T47D (cell line): ENCODE data around the gene MCM3AP.
"Not testable (repeated sequence)": the region's sequence is repeated elsewhere in the genome, so short reads cannot be mapped to it uniquely, and the experiment has no call there.

Experiments used
- DNase-seq, 2 experiments: peaks; one replicate each; pipeline versions ENCODE4 v3.0.0 to v3.0.0-alpha.2; 2011 to 2012; ENCODE audit warnings: low read depth in 1 of 2, low spot score in 1 of 2
- JUND ChIP-seq: IDR thresholded peaks from 2 replicates; pipeline ENCODE4 v1.6.1; 2012; ENCODE audit warnings: low read depth
- in situ Hi-C: cut with HindIII; loops from 2 replicates; pipeline ENCODE4 v1.10.0; 2016; ENCODE audit warnings: low sequenced_read_pairs, low pct_unique_long_range_greater_than_20kb

Gene MCM3AP

DNA sequence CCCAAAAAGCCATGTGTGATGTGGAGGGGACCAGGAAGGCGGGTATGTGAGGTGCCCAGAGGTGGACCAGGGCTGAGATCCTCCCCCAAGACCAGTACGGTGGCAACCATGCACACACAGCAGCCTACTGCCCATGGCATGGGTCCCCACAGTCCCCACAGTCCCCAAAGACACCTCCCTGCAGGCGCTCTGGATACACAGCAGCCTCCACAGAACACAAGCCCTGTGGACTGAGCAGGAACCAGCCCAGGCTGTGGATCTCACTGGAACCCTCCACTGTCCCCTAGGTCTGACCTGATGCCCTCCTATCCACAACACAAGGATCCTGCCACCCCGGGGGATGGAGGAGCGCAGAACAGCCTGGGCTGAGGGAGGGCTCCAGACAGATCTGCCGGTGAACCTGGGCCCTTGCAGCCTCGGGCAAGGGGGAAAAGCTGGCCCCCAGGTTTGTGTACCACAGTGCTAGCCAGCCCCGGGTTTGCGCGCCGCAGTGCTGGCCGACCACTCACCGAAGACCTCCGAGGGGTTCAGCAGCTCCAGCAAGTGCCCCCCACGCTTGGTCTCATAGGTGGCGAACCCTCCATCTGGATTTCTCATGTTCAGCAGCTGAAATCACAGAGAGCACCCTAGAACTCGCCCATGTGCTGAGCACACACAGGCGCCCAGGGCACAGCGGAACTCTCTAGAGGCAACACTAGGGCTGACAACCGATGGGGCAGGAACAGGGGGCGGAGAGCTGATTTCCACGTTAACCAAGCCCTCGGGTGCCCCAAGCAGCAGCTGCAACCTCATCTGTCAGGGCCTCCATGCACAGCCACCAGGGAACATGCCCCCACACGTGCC, 79.0 kb downstream of the MCM3AP start:
- no peak for DNase-seq
- in situ Hi-C loops = no loop called here
- no peak for TF ChIP-seq JUND

- no peak for TF ChIP-seq JUND
- in situ Hi-C loops = no loop called here
- no peak for DNase-seq
Observed at GRCh38 chr21:46205766-46206162, 79.6 kb downstream of the MCM3AP start.

- TF ChIP-seq JUND = no peak
- no peak for DNase-seq
- in situ Hi-C loops = no loop called here
Observed at GRCh38 chr21:46205166-46205565, 80.2 kb downstream of the MCM3AP start.

DNA sequence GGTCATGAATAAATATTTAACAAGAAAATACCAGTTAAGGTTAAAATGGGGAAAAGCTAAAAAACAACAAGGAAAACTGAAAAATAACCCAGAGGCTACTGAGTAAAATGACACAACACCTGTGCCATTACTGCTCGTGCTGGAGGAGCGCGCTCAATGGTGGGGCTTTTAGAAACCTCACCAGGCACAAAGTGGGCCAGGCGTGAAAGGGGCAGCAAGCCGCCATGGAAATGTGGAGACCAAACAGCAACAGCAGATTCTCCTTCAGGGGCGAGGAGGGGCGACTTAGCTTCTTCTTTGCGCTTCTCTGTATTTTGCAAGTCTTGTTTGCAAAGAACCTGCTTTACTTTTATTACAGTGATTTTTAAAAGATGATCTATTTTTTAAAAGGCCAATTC, 82.2 kb downstream of the MCM3AP start:
- in situ Hi-C loops = no loop called here
- no peak for TF ChIP-seq JUND
- DNase-seq = no peak

GRCh38 chr21:46202592-46203202, 82.7 kb downstream of the MCM3AP start:
- in situ Hi-C loops = no loop called here
- no peak for DNase-seq
- no peak for TF ChIP-seq JUND

DNA sequence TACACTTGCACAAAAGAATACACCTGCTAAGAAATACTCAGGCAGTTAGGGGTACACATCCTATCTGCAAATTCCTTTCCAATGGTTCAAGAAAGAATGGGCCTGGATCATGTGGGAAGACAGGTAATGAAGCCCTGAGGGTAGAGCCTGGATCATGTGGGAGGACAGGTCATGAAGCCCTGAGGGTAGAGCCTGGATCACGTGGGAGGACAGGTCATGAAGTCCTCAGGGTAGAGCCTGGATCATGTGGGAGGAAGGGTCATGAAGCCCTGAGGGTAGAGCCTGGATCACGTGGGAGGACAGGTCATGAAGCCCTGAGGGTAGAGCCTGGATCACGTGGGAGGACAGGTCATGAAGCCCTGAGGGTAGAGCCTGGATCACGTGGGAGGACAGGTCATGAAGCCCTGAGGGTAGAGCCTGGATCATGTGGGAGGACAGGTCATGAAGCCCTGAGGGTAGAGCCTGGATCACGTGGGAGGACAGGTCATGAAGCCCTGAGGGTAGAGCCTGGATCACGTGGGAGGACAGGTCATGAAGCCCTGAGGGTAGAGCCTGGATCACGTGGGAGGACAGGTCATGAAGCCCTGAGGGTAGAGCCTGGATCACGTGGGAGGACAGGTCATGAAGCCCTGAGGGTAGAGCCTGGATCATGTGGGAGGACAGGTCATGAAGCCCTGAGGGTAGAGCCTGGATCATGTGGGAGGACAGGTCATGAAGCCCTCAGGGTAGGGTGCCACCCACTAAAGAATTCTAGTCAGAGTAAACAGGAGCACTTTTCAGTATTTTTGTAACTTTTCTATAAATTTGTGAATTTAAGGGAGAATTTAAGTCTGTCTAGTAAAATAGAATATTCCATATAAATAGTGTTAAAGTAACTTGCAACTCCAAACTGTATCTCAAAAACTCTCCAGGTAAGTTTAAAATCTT, 84.3 kb downstream of the MCM3AP start:
- in situ Hi-C loops, DNase-seq: not testable (repeated sequence)

GRCh38 chr21:46199436-46200373, 85.7 kb downstream of the MCM3AP start:
- TF ChIP-seq JUND = no peak
- no peak for DNase-seq
- in situ Hi-C loops = no loop called here

DNA sequence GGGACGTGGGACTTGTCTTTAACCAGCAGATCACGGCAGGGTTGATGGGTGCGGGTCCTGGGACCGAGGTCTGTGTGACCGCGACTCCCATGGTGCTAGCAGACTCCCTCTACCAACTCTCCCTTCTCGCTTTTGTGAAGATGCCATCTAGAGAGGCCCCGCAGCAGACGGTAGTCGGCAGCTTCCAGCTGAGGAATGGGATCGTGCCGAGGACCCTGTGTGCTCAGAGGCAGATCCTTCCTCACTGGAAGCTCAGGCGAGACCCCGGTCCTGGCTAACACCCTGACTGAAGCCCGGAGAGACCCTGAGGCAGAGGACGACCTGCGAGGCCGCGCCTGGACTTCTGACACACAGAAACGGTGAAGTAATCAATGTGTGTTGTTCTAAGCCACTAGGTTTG, 88.7 kb downstream of the MCM3AP start:
- in situ Hi-C loops = no loop called here
- no peak for TF ChIP-seq JUND

DNA sequence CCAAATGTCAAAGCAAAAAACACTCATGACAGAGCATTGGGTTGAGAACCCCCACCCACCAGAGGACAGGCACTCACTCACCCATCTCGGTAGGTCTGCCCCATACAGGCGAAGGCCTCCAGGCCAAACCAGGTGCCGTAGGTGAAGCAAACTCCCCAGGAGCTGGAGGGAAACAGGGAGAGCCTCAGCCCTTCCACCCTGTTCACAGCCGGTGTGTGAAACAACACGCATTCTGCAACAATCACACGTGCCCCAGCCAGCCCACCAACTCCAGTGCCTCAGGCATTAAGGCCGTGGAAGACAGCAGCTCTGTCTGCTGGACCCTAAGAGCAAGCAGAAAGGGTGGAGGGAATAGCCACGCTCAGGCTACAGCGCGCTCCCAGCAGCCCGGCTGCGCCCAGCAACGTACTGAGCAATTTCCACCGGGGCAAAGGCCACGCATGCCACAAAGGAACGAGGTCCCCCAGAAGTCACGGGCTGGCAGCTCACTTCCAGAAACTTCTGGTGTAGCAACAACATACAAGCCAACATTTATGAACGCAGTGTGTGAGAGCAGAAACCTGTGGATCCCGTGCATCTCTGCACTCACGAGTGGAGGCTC, 89.7 kb downstream of the MCM3AP start:
- in situ Hi-C loops = no loop called here
- no peak for TF ChIP-seq JUND
- DNase-seq = no peak

More for the DNA sequence above, 88.7 kb downstream of the MCM3AP start:
- no peak for DNase-seq

GRCh38 chr21:46194374-46195334, 90.8 kb downstream of the MCM3AP start:
- in situ Hi-C loops = no loop called here
- TF ChIP-seq JUND = no peak
- no peak for DNase-seq
